GM19099 (cell line): ENCODE results near the gene IBTK.

Source experiments
- POLR2A ChIP-seq: IDR thresholded peaks from 3 replicates; pipeline ENCODE4 v1.6.1; 2011; ENCODE audit warnings: low read depth; ENCODE audit not compliant: insufficient read length; ENCODE audit errors: extremely low read depth

The IBTK gene

GRCh38 chr6:82247505-82248272 is at the start of gene IBTK:
Gene IBTK (minus strand): TSS chr6:82247744. CDS start chr6:82240486, 7,258 bp downstream.
- TF ChIP-seq POLR2A, result peak; percentile 59

GRCh38 chr6:82283771-82284410 is 36.3 kb upstream of the IBTK start:
- TF ChIP-seq POLR2A, result no peak

GRCh38 chr6:82277686-82278085 is 30.1 kb upstream of the IBTK start:
- no peak for TF ChIP-seq POLR2A

- TF ChIP-seq POLR2A, result no peak
These were observed 28.1 kb upstream of the IBTK start for GRCh38 chr6:82275686-82276085.

- TF ChIP-seq POLR2A, result no peak
These were observed 25.8 kb upstream of the IBTK start for GRCh38 chr6:82273295-82273694.

GRCh38 chr6:82270881-82271635 is 23.5 kb upstream of the IBTK start:
- no peak for TF ChIP-seq POLR2A

- TF ChIP-seq POLR2A, result no peak
These were observed 20.8 kb upstream of the IBTK start for GRCh38 chr6:82268301-82268846.

GRCh38 chr6:82264824-82265223 is 17.3 kb upstream of the IBTK start:
- TF ChIP-seq POLR2A, result no peak

GRCh38 chr6:82264321-82264720 is 16.8 kb upstream of the IBTK start:
- no peak for TF ChIP-seq POLR2A

GRCh38 chr6:82263916-82264315 is 16.4 kb upstream of the IBTK start:
- TF ChIP-seq POLR2A, result no peak

- TF ChIP-seq POLR2A, result no peak
These were observed 13.6 kb upstream of the IBTK start for GRCh38 chr6:82260997-82261732.

GRCh38 chr6:82259389-82259788 is 11.8 kb upstream of the IBTK start:
- no peak for TF ChIP-seq POLR2A

- TF ChIP-seq POLR2A, result no peak
These were observed 9.7 kb upstream of the IBTK start for GRCh38 chr6:82257088-82257774.

GRCh38 chr6:82251942-82252341 is 4.4 kb upstream of the IBTK start:
- no peak for TF ChIP-seq POLR2A

- no peak for TF ChIP-seq POLR2A
These were observed 2.1 kb upstream of the IBTK start for GRCh38 chr6:82249381-82250253.
